NCI-H1694 treated with DMSO at 0.1 percent for 48 hours (cell line): ENCODE data around the gene STIP1.

Experiments used
- DNase-seq: peaks from one replicate; lab custom pipeline; 2025; lab: John Stamatoyannopoulos, UW

Gene STIP1

GRCh38 chr11:64223001-64223651 is 37.2 kb downstream of the STIP1 start:
- DNase-seq = no peak

GRCh38 chr11:64224151-64224890 is 38.4 kb downstream of the STIP1 start:
- DNase-seq = no peak

GRCh38 chr11:64224891-64225607 is 39.1 kb downstream of the STIP1 start:
- DNase-seq = no peak

GRCh38 chr11:64225608-64226506 is 39.9 kb downstream of the STIP1 start, which contains the start of the genes NUDT22 and TRPT1:
Gene NUDT22 (plus strand): TSS chr11:64226274. CDS start chr11:64226653, 379 bp downstream.
Gene TRPT1 (minus strand): TSS chr11:64226186. CDS start chr11:64225860, 326 bp downstream.
- peak; percentile 25 for DNase-seq

GRCh38 chr11:64226507-64227051 is 40.6 kb downstream of the STIP1 start:
- DNase-seq = no peak

GRCh38 chr11:64227405-64227956 is 41.5 kb downstream of the STIP1 start:
- DNase-seq = no peak

- no peak for DNase-seq
Measured at GRCh38 chr11:64229090-64229743, 43.2 kb downstream of the STIP1 start.

- no peak for DNase-seq
Measured at GRCh38 chr11:64229744-64230170, 43.8 kb downstream of the STIP1 start.

- peak; percentile 61 for DNase-seq
Measured at GRCh38 chr11:64230171-64230984, 44.4 kb downstream of the STIP1 start, which contains the start of gene DNAJC4. Gene DNAJC4 (plus strand): TSS chr11:64230548. CDS start chr11:64230855, 307 bp downstream.

- no peak for DNase-seq
Measured at GRCh38 chr11:64230985-64231365, 45.0 kb downstream of the STIP1 start.

GRCh38 chr11:64231546-64231945 is 45.6 kb downstream of the STIP1 start:
- DNase-seq = no peak

GRCh38 chr11:64232182-64232966 is 46.4 kb downstream of the STIP1 start:
- DNase-seq = no peak

GRCh38 chr11:64232967-64233315 is 47.0 kb downstream of the STIP1 start:
- no peak for DNase-seq

- DNase-seq = peak; percentile 28
Measured at GRCh38 chr11:64233913-64234586, 48.1 kb downstream of the STIP1 start, which contains the start of gene VEGFB. Gene VEGFB (plus strand): TSS chr11:64234584. CDS start chr11:64234834, 250 bp downstream.

- DNase-seq = no peak
Measured at GRCh38 chr11:64234647-64235379, 48.8 kb downstream of the STIP1 start.

GRCh38 chr11:64235437-64236161 is 49.6 kb downstream of the STIP1 start:
- no peak for DNase-seq

GRCh38 chr11:64237484-64237951 is 51.5 kb downstream of the STIP1 start:
- DNase-seq = no peak
